ENCODE data around the gene MARK4.

DNA sequence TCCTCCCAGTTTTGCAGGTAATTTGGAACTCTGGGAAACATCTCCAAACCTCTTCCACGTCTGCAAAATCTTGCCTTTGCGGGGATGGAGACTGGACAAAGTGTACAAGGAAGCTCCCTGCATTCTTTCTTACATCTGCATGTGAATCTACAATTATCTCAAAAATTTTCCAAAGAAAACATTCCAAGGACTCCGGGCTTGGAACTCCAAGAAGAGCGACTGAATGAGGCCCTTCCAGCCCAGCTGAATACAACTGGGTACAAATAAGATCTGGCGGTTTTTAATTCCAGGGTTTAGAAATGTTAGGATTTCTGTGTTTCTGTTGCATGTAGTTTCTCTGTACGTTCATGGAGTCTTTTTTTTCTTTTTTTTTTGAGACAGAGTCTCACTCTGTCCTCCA lies 34.4 kb upstream of the MARK4 start:
- TF ChIP-seq EZH2 (IDR thresholded peaks at IDR 0.05; ENCODE audit: borderline replicate concordance, low read length): no peak
- TF ChIP-seq, protein P1, sequence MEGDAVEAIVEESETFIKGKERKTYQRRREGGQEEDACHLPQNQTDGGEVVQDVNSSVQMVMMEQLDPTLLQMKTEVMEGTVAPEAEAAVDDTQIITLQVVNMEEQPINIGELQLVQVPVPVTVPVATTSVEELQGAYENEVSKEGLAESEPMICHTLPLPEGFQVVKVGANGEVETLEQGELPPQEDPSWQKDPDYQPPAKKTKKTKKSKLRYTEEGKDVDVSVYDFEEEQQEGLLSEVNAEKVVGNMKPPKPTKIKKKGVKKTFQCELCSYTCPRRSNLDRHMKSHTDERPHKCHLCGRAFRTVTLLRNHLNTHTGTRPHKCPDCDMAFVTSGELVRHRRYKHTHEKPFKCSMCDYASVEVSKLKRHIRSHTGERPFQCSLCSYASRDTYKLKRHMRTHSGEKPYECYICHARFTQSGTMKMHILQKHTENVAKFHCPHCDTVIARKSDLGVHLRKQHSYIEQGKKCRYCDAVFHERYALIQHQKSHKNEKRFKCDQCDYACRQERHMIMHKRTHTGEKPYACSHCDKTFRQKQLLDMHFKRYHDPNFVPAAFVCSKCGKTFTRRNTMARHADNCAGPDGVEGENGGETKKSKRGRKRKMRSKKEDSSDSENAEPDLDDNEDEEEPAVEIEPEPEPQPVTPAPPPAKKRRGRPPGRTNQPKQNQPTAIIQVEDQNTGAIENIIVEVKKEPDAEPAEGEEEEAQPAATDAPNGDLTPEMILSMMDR (conservative IDR thresholded peaks at IDR 0.05 in 1 of 2, IDR thresholded peaks at IDR 0.05 in 1 of 2; ENCODE audit: extremely low read depth in 1 of 2, insufficient read depth in 1 of 2, low read depth in 1 of 2, low read length in 2 of 2): no peak
